HUES6 (cell line): ENCODE results near the gene TCF15.
"Not testable (repeated sequence)": the region's sequence is repeated elsewhere in the genome, so short reads cannot be mapped to it uniquely, and the experiment has no call there.

Experiments used
- H3K27ac ChIP-seq: 2 replicates; pipeline ENCODE4 v1.7.0; 2013; ENCODE audit warnings: low read depth, mild to moderate bottlenecking, low read length, inconsistent platforms
- H3K27me3 ChIP-seq: 2 replicates; pipeline ENCODE4 v1.6.1; 2013; ENCODE audit warnings: low read length; ENCODE audit not compliant: control insufficient read depth, insufficient read depth
- H3K36me3 ChIP-seq: 2 replicates; pipeline ENCODE4 v1.6.1; 2013; ENCODE audit warnings: low read length; ENCODE audit not compliant: control insufficient read depth, insufficient read depth
- H3K4me1 ChIP-seq: 2 replicates; pipeline ENCODE4 v1.6.1; 2013; ENCODE audit warnings: low read length; ENCODE audit not compliant: control insufficient read depth, insufficient read depth
- H3K4me3 ChIP-seq: 2 replicates; pipeline ENCODE4 v1.5.1; 2013; ENCODE audit warnings: low read depth, low read length
- H3K9ac ChIP-seq: one replicate; pipeline ENCODE4 v1.6.1; 2013; ENCODE audit warnings: mild to moderate bottlenecking, low read length
- H3K9me3 ChIP-seq: 2 replicates; pipeline ENCODE4 v1.6.1; 2013; ENCODE audit warnings: low read depth, low read length; ENCODE audit not compliant: control insufficient read depth, insufficient read depth

Gene TCF15

GRCh38 chr20:592506-592905 lies 17.6 kb downstream of the TCF15 start:
- Histone ChIP-seq H3K9ac (no peak overlapping the region), H3K4me3 (no peak overlapping the region), H3K36me3 (no peaks in the 10 kb centered on the region), H3K27ac (no peak overlapping the region), H3K4me1 (no peaks in the 10 kb centered on the region), H3K9me3 (no peaks in the 10 kb centered on the region), H3K27me3 (no peaks in the 10 kb centered on the region)

- Histone ChIP-seq H3K27me3 (no peaks in the 10 kb centered on the region), H3K9ac (no peak overlapping the region), H3K4me3 (no peak overlapping the region)
Measured at GRCh38 chr20:591941-592340, 18.2 kb downstream of the TCF15 start.

GRCh38 chr20:588932-589672 lies 21.0 kb downstream of the TCF15 start:
- H3K27me3 ChIP-seq, result no peaks in the 10 kb centered on the region
- H3K36me3 ChIP-seq, result no peaks in the 10 kb centered on the region
- no peak overlapping the region for H3K4me3 ChIP-seq
- peaks cover 2% of the 10 kb centered on the region; the same call in 1 of the 2 replicates for H3K4me1 ChIP-seq
- no peak overlapping the region for H3K27ac ChIP-seq
- H3K9ac ChIP-seq, result no peak overlapping the region
- no peaks in the 10 kb centered on the region for H3K9me3 ChIP-seq

More at GRCh38 chr20:591941-592340, 18.2 kb downstream of the TCF15 start:
- H3K27ac ChIP-seq, result no peak overlapping the region
- H3K36me3 ChIP-seq, result no peaks in the 10 kb centered on the region
- H3K9me3 ChIP-seq, result no peaks in the 10 kb centered on the region
- no peaks in the 10 kb centered on the region for H3K4me1 ChIP-seq

GRCh38 chr20:588476-588875 lies 21.6 kb downstream of the TCF15 start:
- H3K9me3 ChIP-seq, result no peaks in the 10 kb centered on the region

GRCh38 chr20:584971-585301 lies 25.2 kb downstream of the TCF15 start:
- Histone ChIP-seq H3K4me1 (peaks cover 7% of the 10 kb centered on the region; the same call in 1 of the 2 replicates), H3K27me3 (no peaks in the 10 kb centered on the region), H3K9ac (no peak overlapping the region), H3K4me3 (no peak overlapping the region), H3K9me3 (no peaks in the 10 kb centered on the region), H3K27ac (no peak overlapping the region), H3K36me3 (no peaks in the 10 kb centered on the region)

More at GRCh38 chr20:588476-588875, 21.6 kb downstream of the TCF15 start:
- H3K36me3 ChIP-seq, result no peaks in the 10 kb centered on the region
- H3K27me3 ChIP-seq, result no peaks in the 10 kb centered on the region
- no peak overlapping the region for H3K9ac ChIP-seq
- H3K4me1 ChIP-seq, result peaks cover 4% of the 10 kb centered on the region; the same call in 1 of the 2 replicates
- no peak overlapping the region for H3K27ac ChIP-seq
- H3K4me3 ChIP-seq, result no peak overlapping the region

- Histone ChIP-seq H3K4me1 (peaks cover 7% of the 10 kb centered on the region; the same call in 1 of the 2 replicates), H3K9ac (no peak overlapping the region), H3K27ac (no peak overlapping the region), H3K9me3 (no peaks in the 10 kb centered on the region), H3K36me3 (no peaks in the 10 kb centered on the region), H3K4me3 (no peak overlapping the region), H3K27me3 (no peaks in the 10 kb centered on the region)
Measured at GRCh38 chr20:584161-584970, 25.7 kb downstream of the TCF15 start.

GRCh38 chr20:582204-582603 lies 27.9 kb downstream of the TCF15 start:
- H3K9ac ChIP-seq, result no peak overlapping the region
- H3K4me3 ChIP-seq, result no peak overlapping the region
- peaks cover 7% of the 10 kb centered on the region; the same call in 1 of the 2 replicates for H3K4me1 ChIP-seq
- no peaks in the 10 kb centered on the region for H3K27me3 ChIP-seq
- no peaks in the 10 kb centered on the region for H3K9me3 ChIP-seq
- H3K36me3 ChIP-seq, result no peaks in the 10 kb centered on the region
- no peak overlapping the region for H3K27ac ChIP-seq

- H3K36me3 ChIP-seq, H3K9ac ChIP-seq, H3K4me3 ChIP-seq, H3K27ac ChIP-seq, H3K27me3 ChIP-seq, H3K9me3 ChIP-seq: not testable (repeated sequence)
- peaks cover 19% of the 10 kb centered on the region for H3K4me1 ChIP-seq
Measured at GRCh38 chr20:578940-579690, 31.0 kb downstream of the TCF15 start.

GRCh38 chr20:577167-577791 lies 32.8 kb downstream of the TCF15 start:
- Histone ChIP-seq H3K9ac (no peak overlapping the region), H3K27me3 (peaks cover 15% of the 10 kb centered on the region), H3K4me1 (peaks cover 22% of the 10 kb centered on the region), H3K36me3 (no peaks in the 10 kb centered on the region), H3K27ac (no peak overlapping the region), H3K4me3 (no peak overlapping the region), H3K9me3 (no peaks in the 10 kb centered on the region)

- Histone ChIP-seq H3K4me1 (peaks cover 32% of the 10 kb centered on the region), H3K9ac (no peak overlapping the region), H3K27ac (no peak overlapping the region), H3K9me3 (no peaks in the 10 kb centered on the region), H3K27me3 (peaks cover 17% of the 10 kb centered on the region), H3K36me3 (no peaks in the 10 kb centered on the region), H3K4me3 (no peak overlapping the region)
Measured at GRCh38 chr20:576156-576555, 34.0 kb downstream of the TCF15 start.
